Neutrophil (primary cell): ENCODE data around the gene KIF15.

Experiments
- H3K27ac ChIP-seq: fragments of 200-600 bp; sonication (generic); 2 replicates; pipeline ENCODE4 v1.5.1; 2016; ENCODE audit warnings: mild to moderate bottlenecking, moderate library complexity
- H3K27me3 ChIP-seq: fragments of 200-600 bp; sonication (generic); 2 replicates; pipeline ENCODE4 v1.6.0; 2016; ENCODE audit warnings: mild to moderate bottlenecking
- H3K36me3 ChIP-seq: fragments of 200-600 bp; sonication (generic); 2 replicates; pipeline ENCODE4 v1.5.1; 2017
- H3K4me1 ChIP-seq, 2 experiments: fragments of 200-600 bp in 1 of 2; sonication (generic) in 1 of 2; 1 replicate in 1 of 2; 2 replicates in 1 of 2; pipeline versions ENCODE4 v1.5.1 to v1.6.1; 2013 to 2016; ENCODE audit warnings: low read depth in 1 of 2, low read length in 1 of 2, mild to moderate bottlenecking in 1 of 2, moderate library complexity in 1 of 2; ENCODE audit not compliant: control insufficient read depth in 1 of 2, insufficient read depth in 1 of 2
- H3K4me3 ChIP-seq, 2 experiments: fragments of 200-600 bp in 1 of 2; sonication (generic) in 1 of 2; 1 replicate in 1 of 2; 2 replicates in 1 of 2; pipeline ENCODE4 v1.5.1; 2013 to 2016; ENCODE audit warnings: low read depth in 1 of 2, low read length in 1 of 2, mild to moderate bottlenecking in 1 of 2, moderate library complexity in 1 of 2
- H3K9me3 ChIP-seq: fragments of 200-600 bp; sonication (generic); 2 replicates; pipeline ENCODE4 v1.5.1; 2016
- CTCF ChIP-seq: fragments of 200-600 bp; sonication (generic); IDR thresholded peaks from 2 replicates; pipeline ENCODE4 v1.5.1; 2016; ENCODE audit warnings: antibody characterized with exemption

KIF15 gene

DNA sequence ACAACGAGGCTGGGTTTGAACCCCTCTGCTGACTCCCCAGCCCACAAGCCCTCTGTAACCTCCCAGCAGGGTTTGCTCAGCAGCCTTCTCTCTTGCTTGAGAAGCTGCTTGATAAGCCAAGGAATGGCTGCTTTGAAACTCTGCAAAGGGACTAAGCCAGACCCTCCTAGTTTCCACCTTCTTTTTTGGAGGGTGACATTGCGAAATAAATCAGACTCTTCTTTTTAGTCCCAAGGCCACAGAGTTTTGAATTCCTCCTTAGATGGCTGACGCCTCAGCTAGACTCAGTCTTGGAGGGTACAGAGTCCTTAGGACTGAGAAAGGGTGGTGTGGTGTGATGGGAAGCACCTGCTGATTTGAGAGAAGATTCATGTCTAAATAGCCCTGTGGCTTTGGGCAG is 114.0 kb downstream of the KIF15 start:
- H3K4me1 ChIP-seq, result no peaks in the 10 kb centered on the region
- H3K27me3 ChIP-seq, result no peaks in the 10 kb centered on the region
- no peaks in the 10 kb centered on the region for H3K36me3 ChIP-seq
- no peak overlapping the region for H3K4me3 ChIP-seq
- no peak for TF ChIP-seq CTCF
- no peaks in the 10 kb centered on the region for H3K9me3 ChIP-seq
- H3K27ac ChIP-seq, result no peak overlapping the region

GRCh38 chr3:44877333-44877732 is 115.7 kb downstream of the KIF15 start:
- no peaks in the 10 kb centered on the region for H3K36me3 ChIP-seq
- TF ChIP-seq CTCF, result no peak
- H3K27me3 ChIP-seq, result no peaks in the 10 kb centered on the region
- no peak overlapping the region for H3K4me3 ChIP-seq
- no peak overlapping the region for H3K27ac ChIP-seq
- H3K9me3 ChIP-seq, result no peaks in the 10 kb centered on the region
- H3K4me1 ChIP-seq, result no peaks in the 10 kb centered on the region

GRCh38 chr3:44880284-44880683 is 118.7 kb downstream of the KIF15 start:
- H3K27ac ChIP-seq, result no peak overlapping the region
- H3K36me3 ChIP-seq, result no peaks in the 10 kb centered on the region
- H3K4me3 ChIP-seq, result no peak overlapping the region
- no peaks in the 10 kb centered on the region for H3K27me3 ChIP-seq
- no peak for TF ChIP-seq CTCF
- no peaks in the 10 kb centered on the region for H3K4me1 ChIP-seq
- no peaks in the 10 kb centered on the region for H3K9me3 ChIP-seq

- Histone ChIP-seq H3K27ac (no peak overlapping the region), H3K4me3 (no peak overlapping the region), H3K9me3 (no peaks in the 10 kb centered on the region), H3K36me3 (no peaks in the 10 kb centered on the region), H3K27me3 (no peaks in the 10 kb centered on the region), H3K4me1 (no peaks in the 10 kb centered on the region)
- TF ChIP-seq CTCF, result no peak
Observed at GRCh38 chr3:44883213-44883955, 121.8 kb downstream of the KIF15 start.

DNA sequence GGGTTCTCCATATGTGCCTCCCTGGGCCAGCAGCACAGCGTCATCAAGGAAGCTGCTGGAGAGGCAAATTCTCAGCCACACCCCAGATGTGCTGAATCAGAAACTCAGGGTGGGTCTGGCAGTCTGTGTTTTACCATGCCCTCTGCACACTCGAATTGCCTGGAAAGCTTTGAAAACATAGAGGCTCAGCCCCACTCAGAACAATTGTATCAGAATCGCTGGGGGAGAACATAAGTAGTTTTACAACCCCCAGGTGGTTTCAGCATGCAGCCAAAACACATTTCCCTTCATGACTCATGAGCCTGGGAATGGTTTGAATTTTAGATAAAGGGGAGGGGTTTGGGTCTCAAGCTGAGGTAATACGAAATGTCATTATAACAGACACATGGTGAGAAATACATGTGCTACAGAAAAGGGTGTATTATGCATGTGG is 122.4 kb downstream of the KIF15 start:
- Histone ChIP-seq H3K27ac (no peak overlapping the region), H3K27me3 (no peaks in the 10 kb centered on the region), H3K4me3 (no peak overlapping the region), H3K4me1 (no peaks in the 10 kb centered on the region), H3K36me3 (no peaks in the 10 kb centered on the region), H3K9me3 (no peaks in the 10 kb centered on the region)
- TF ChIP-seq CTCF, result no peak
